Measurements from ENCODE around the gene TBX1.

GRCh38 chr22:19729507-19729906 is 31.1 kb upstream of the TBX1 start:
- TF ChIP-seq CTCF (IDR thresholded peaks at IDR 0.05) = no peak
- TF ChIP-seq POLR2A (IDR thresholded peaks at IDR 0.05) = no peak
